ENCODE measurements around the gene KCTD15.

KCTD15 gene

DNA sequence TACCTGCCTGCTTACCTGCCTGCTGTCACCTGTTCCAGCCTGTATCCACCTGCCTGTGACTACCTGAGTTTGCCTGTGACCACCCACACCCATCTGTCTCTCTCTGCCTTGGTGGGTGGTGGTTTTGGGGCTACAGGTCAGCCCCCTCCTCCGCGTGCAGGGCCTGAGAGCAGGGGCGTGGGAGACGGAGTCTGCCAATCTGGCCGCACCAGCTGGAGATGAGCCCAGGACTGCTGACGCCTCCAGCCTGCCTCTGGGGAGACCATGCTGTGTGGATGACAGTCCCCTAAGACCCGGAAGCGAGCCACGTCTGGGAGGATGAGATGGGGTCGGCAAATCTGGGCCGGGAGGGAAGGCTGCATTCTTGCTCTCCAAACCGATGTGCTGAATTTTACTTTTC lies 15.9 kb upstream of the KCTD15 start:
- peaks cover 73% of the 10 kb centered on the region for H3K27me3 ChIP-seq (replicated peaks; ENCODE audit: control insufficient read depth, insufficient read depth, low read length)

DNA sequence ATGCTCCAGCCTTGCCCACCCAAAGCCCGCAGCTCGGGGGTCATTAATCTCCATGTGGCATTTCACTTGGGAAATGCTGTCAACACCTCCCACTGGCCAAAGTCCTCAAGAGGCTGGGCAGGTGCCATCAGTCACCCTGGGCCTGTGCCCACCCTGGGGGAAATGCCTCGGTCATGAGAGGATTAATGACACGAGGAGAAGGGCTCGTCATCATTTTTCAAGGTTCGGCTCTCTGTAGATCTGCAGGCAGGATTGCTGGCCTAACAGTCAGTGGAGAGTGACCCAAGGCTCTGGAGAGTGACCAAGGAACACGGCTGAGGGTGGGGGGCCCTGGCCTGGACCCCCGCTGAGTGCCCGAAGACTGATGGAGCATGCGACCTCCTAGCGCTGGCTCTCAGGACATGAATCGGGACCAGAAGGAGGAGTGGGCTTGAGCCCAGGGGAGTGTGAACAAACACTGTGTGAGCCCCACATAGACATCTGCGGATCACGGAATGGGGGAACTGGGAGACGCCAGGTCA lies 15.2 kb upstream of the KCTD15 start:
- Histone ChIP-seq H3K9me3 (ENCODE audit: control insufficient read depth, low read length) (peaks cover 3% of the 10 kb centered on the region), H3K4me1 (ENCODE audit: control insufficient read depth, insufficient read depth, low read length) (peaks cover 6% of the 10 kb centered on the region), H3K36me3 (ENCODE audit: control insufficient read depth, insufficient read depth, low read length, severe bottlenecking) (no peaks in the 10 kb centered on the region), H3K4me3 (ENCODE audit: low read length) (no peak overlapping the region), H3K27me3 (replicated peaks; ENCODE audit: control insufficient read depth, insufficient read depth, low read length) (peaks cover 74% of the 10 kb centered on the region), H3K9ac (ENCODE audit: low read length) (no peak overlapping the region)
- DNase-seq (ENCODE audit: low read depth): no peak

More for the DNA sequence above, 15.9 kb upstream of the KCTD15 start:
- Histone ChIP-seq H3K9ac (ENCODE audit: low read length) (no peak overlapping the region), H3K9me3 (ENCODE audit: control insufficient read depth, low read length) (peaks cover 3% of the 10 kb centered on the region), H3K36me3 (ENCODE audit: control insufficient read depth, insufficient read depth, low read length, severe bottlenecking) (no peaks in the 10 kb centered on the region), H3K4me1 (ENCODE audit: control insufficient read depth, insufficient read depth, low read length) (peaks cover 6% of the 10 kb centered on the region), H3K4me3 (ENCODE audit: low read length) (peak overlapping the region; percentile 27)
- no peak for DNase-seq (ENCODE audit: low read depth)

DNA sequence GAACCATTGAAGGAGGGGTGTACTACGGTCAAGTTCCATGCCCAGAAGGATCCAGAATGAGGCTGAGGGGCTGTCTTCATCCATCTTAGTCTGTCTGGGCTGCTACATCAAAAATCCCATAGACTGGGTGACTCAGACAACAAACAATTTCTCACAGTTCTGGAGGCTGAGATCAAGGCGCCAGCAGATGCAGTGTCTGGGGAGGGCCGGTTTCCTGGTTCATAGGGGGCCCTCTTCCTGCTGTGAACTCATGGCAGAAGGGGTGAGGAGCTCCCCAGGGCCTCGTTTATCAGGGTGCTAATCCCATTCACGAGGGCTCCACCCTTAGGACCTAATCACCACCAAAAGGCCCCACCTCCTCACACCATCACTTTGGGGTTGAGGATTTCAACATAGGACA lies 14.7 kb upstream of the KCTD15 start:
- H3K4me1 ChIP-seq (ENCODE audit: control insufficient read depth, insufficient read depth, low read length): peaks cover 6% of the 10 kb centered on the region
- H3K9me3 ChIP-seq (ENCODE audit: control insufficient read depth, low read length): peaks cover 3% of the 10 kb centered on the region
- no peak for DNase-seq (ENCODE audit: low read depth)
- peaks cover 79% of the 10 kb centered on the region for H3K27me3 ChIP-seq (replicated peaks; ENCODE audit: control insufficient read depth, insufficient read depth, low read length)
- no peak overlapping the region for H3K9ac ChIP-seq (ENCODE audit: low read length)
- no peak overlapping the region for H3K4me3 ChIP-seq (ENCODE audit: low read length)
- no peaks in the 10 kb centered on the region for H3K36me3 ChIP-seq (ENCODE audit: control insufficient read depth, insufficient read depth, low read length, severe bottlenecking)

DNA sequence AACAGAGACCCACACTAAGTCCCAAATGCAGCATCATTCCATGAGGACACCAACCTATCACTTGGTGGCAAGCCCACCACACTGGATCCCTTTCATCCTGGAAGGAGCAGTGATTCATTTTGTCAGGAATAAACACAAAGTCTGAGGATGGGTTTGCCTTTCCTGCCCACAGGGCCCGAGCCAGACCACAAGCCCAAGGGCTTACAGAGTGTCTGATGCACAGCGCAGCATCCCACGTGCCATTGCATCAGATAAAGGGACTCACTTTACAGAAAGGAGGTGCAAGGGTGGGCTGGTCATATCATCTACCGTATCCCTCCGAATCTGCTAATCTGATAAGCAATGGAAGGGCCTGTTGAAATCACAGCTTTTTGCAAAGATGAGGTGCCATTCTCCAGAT lies 12.2 kb upstream of the KCTD15 start:
- H3K4me3 ChIP-seq (ENCODE audit: low read length): no peak overlapping the region
- peaks cover 79% of the 10 kb centered on the region for H3K27me3 ChIP-seq (replicated peaks; ENCODE audit: control insufficient read depth, insufficient read depth, low read length)
- H3K9me3 ChIP-seq (ENCODE audit: control insufficient read depth, low read length): peaks cover 3% of the 10 kb centered on the region
- no peak overlapping the region for H3K9ac ChIP-seq (ENCODE audit: low read length)
- no peaks in the 10 kb centered on the region for H3K36me3 ChIP-seq (ENCODE audit: control insufficient read depth, insufficient read depth, low read length, severe bottlenecking)
- peaks cover 6% of the 10 kb centered on the region for H3K4me1 ChIP-seq (ENCODE audit: control insufficient read depth, insufficient read depth, low read length)
- DNase-seq (ENCODE audit: low read depth): no peak

DNA sequence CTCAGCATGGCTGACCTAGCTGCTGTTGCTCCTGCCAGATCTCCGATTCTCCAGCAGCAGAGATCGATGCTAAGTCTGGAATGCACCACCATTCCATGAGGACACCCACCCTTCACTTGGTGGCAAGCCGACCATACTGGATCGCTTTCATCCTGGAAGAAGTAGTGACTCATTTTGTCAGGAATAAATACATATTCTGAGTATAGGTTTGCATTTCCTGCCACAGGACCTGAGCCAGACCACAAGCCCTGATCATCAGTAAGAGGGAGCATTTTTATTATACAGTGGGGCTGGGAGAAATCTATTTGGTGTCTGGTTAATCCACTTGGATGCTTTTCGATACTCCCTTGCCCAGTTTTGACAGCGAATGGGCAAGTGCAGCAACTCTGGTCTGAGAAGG lies 10.9 kb upstream of the KCTD15 start:
- Histone ChIP-seq H3K9me3 (ENCODE audit: control insufficient read depth, low read length) (peaks cover 3% of the 10 kb centered on the region), H3K9ac (ENCODE audit: low read length) (no peak overlapping the region), H3K27me3 (replicated peaks; ENCODE audit: control insufficient read depth, insufficient read depth, low read length) (peaks cover 76% of the 10 kb centered on the region), H3K36me3 (ENCODE audit: control insufficient read depth, insufficient read depth, low read length, severe bottlenecking) (no peaks in the 10 kb centered on the region), H3K4me3 (ENCODE audit: low read length) (no peak overlapping the region), H3K4me1 (ENCODE audit: control insufficient read depth, insufficient read depth, low read length) (peaks cover 4% of the 10 kb centered on the region)
- no peak for DNase-seq (ENCODE audit: low read depth)

DNA sequence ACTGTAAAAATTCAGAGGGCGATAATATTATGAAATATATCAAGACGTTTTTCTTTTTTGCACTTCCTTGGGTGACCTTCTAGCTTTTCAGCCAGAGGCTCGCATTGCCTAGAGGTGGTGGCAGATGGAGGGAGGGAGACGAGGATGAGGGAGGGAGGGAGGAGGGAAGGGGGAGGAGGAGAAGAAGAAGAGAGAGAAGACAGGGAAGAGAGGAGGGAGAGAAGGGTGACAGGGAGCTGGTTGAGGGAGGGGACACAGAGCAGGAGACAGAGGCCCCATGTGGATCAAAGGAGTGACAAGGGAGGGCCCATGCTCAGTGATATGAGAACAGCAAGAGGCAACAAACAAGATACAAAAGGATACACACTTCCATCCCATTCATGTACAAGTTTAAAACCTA lies 8.0 kb upstream of the KCTD15 start:
- no peak overlapping the region for H3K9ac ChIP-seq (ENCODE audit: low read length)
- DNase-seq (ENCODE audit: low read depth): no peak
- H3K4me1 ChIP-seq (ENCODE audit: control insufficient read depth, insufficient read depth, low read length): no peaks in the 10 kb centered on the region
- peaks cover 79% of the 10 kb centered on the region for H3K27me3 ChIP-seq (replicated peaks; ENCODE audit: control insufficient read depth, insufficient read depth, low read length)
- no peaks in the 10 kb centered on the region for H3K9me3 ChIP-seq (ENCODE audit: control insufficient read depth, low read length)
- no peak overlapping the region for H3K4me3 ChIP-seq (ENCODE audit: low read length)
- H3K36me3 ChIP-seq (ENCODE audit: control insufficient read depth, insufficient read depth, low read length, severe bottlenecking): no peaks in the 10 kb centered on the region

DNA sequence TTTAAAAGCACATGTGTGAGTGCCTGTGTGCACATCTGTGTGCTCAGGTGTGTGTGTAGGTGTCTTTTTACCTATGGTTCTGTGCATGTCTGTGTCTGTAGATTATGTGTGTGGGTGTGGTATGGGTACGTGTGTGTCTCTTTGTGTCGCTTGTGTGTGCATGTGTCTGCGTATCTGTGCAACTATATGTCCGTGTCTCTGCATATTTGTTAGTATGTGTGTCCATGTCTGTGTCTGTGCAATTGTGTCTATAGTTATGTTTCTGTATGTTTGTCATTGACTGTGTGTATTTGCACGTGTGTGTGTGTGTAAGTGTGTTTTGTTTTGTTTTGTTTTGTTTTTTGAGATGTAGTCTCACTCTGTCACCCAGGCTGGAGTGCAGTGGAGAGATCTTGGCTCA lies 7.3 kb upstream of the KCTD15 start:
- no peak for DNase-seq (ENCODE audit: low read depth)
- Histone ChIP-seq H3K27me3 (replicated peaks; ENCODE audit: control insufficient read depth, insufficient read depth, low read length) (peaks cover 75% of the 10 kb centered on the region), H3K4me1 (ENCODE audit: control insufficient read depth, insufficient read depth, low read length) (no peaks in the 10 kb centered on the region), H3K36me3 (ENCODE audit: control insufficient read depth, insufficient read depth, low read length, severe bottlenecking) (no peaks in the 10 kb centered on the region), H3K9me3 (ENCODE audit: control insufficient read depth, low read length) (no peaks in the 10 kb centered on the region), H3K9ac (ENCODE audit: low read length) (no peak overlapping the region), H3K4me3 (ENCODE audit: low read length) (no peak overlapping the region)

DNA sequence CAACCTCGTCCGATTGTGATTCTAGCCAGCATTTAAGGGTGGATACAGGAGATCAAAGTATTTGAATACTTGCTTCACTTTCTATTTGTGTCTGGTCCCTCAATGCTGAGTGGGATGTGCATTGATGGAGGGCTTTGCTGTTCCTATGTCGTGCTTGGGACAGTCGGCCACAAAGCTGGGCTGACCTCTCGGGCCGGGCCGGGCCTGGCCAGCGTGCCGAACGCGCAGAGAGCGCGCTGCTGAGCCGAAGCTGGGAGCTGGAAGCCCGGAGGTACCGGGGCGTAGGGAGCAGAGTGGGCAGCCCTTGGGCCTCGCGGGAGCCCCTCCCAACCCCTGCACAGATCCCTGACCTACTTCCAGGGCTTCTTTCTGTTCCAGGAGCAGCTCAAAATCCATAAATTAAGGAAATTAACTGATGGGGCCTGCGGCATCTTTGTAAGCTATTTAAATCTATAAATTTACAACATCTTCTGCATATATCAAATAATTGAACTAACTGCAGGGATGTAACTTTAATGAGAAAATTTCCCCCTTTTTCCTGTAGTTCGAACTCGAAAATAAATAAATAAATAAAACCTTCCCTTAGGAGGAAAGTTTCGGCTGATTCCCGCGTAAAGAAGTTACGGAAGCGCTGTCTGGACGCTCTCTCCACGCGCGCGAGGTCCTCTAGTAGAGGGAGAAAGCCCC lies 1.8 kb upstream of the KCTD15 start:
- Histone ChIP-seq H3K4me1 (ENCODE audit: control insufficient read depth, insufficient read depth, low read length) (peaks cover 2% of the 10 kb centered on the region), H3K9me3 (ENCODE audit: control insufficient read depth, low read length) (no peaks in the 10 kb centered on the region), H3K36me3 (ENCODE audit: control insufficient read depth, insufficient read depth, low read length, severe bottlenecking) (no peaks in the 10 kb centered on the region), H3K9ac (ENCODE audit: low read length) (peak overlapping the region; percentile 12), H3K27me3 (replicated peaks; ENCODE audit: control insufficient read depth, insufficient read depth, low read length) (peaks cover 43% of the 10 kb centered on the region), H3K4me3 (ENCODE audit: low read length) (peak overlapping the region; percentile 76)
- DNase-seq (ENCODE audit: low read depth): peak; percentile 24

DNA sequence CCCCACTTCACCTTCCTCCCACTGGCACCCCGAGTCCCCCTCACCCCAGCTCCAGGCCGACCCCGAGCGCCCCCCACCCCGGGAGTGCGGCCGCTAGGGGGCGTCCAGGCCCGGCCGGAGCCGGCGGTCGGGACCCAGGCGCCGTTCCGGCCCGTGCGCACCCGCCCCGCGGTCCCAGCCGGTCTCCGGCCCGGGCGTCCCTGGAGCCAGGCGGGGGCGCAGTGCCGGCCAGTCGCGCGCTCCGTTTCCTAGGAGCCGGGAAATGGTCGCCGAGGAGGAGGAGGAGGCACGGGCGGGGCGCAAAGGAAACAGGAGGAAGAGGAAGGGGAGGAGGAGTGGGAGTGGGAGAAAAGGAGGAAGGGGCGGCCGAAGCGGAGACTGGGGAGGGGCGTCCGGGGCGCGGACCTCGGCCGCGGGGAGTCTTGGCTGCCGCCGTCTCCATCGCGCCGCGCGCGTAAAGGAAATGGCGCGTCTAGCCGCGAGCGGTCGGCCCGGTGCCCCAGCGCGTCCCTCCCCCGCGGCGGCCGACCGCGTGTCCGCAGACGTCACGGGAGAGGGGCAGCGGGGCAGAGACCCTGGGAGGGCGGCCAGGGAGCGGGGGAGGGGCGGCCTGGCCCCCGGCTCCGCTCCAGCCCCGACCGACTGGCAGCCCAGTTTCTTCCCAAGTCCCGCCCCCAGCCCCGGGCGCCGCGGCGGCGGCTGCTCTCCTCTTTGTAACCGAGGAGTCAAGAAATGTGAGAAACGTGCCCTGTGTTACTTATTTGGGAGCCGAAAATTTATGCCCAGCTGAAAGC lies 1.1 kb upstream of the KCTD15 start:
- Histone ChIP-seq H3K9me3 (ENCODE audit: control insufficient read depth, low read length) (no peaks in the 10 kb centered on the region), H3K4me3 (ENCODE audit: low read length) (peak overlapping the region; percentile 76), H3K4me1 (ENCODE audit: control insufficient read depth, insufficient read depth, low read length) (peaks cover 2% of the 10 kb centered on the region), H3K9ac (ENCODE audit: low read length) (peak overlapping the region; percentile 67), H3K27me3 (replicated peaks; ENCODE audit: control insufficient read depth, insufficient read depth, low read length) (peaks cover 39% of the 10 kb centered on the region), H3K36me3 (ENCODE audit: control insufficient read depth, insufficient read depth, low read length, severe bottlenecking) (no peaks in the 10 kb centered on the region)
- peak; percentile 95 for DNase-seq (ENCODE audit: low read depth)

DNA sequence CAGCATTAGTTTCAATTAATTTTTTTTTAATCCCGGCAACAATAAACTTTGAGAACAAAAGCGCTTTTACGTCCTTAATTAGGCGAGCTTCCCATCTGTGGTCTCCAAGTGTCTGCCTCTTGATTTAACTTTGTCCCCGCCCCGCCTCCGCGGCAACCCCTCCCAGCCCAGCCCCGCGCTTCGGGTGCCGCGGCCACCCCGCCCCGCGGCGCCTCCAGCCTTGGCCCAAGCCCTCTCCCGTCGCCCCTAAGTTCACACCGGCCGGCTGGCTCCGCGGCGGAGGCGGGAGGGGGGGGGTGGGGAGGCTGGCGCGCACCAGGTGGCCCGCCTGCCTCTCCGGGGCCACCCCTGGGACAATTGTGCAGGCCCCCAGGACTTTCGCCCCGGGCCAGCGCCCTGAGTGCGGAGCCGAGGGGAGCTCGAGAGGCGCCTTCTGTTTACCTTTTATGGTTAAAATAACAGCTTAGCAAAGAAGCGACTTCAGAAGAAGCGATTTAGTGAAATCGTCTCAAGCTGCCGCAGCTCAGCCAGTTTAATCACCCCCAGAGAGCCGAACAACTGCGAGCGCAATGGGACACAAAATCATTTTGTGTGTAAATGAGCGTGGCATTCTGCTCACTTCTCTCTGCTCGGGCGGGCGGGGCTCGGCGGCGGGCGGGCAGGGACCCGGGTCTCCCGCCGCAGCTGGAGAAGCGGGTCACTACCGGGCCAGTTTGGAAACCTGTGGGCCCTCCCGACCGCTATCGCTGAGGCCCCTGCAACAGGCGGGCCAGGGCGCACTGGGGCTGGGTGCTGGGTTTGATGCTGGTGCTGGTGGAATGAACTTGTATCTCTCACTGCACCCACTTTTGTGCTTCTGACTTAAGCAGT lies 1.4 kb downstream of the KCTD15 start:
- Histone ChIP-seq H3K9ac (ENCODE audit: low read length) (no peak overlapping the region), H3K27me3 (replicated peaks; ENCODE audit: control insufficient read depth, insufficient read depth, low read length) (peaks cover 18% of the 10 kb centered on the region), H3K4me3 (ENCODE audit: low read length) (peak overlapping the region; percentile 72), H3K4me1 (ENCODE audit: control insufficient read depth, insufficient read depth, low read length) (peaks cover 2% of the 10 kb centered on the region), H3K9me3 (ENCODE audit: control insufficient read depth, low read length) (no peaks in the 10 kb centered on the region), H3K36me3 (ENCODE audit: control insufficient read depth, insufficient read depth, low read length, severe bottlenecking) (no peaks in the 10 kb centered on the region)
- peak; percentile 71 for DNase-seq (ENCODE audit: low read depth)

DNA sequence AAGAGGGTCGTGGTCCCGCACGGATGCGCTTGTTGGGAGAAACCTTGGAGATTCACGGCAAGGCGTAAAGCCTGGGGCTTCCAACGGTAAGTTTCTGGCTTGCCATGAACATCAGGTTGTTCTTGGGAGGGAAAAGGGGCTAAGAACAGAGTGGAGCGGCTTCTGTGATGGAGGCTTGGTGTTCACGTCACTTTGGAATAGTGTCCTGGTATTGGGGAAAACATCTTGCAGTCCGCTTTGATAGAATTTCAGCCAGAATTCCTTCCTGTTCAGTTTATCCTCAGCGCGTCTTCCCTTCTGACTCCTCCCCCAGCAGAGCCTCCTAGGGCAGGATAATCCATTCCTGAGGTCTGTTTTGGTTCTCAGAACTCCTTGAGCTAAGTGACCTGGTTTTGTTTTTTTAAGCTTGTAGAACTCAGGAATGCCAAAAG lies 2.0 kb downstream of the KCTD15 start:
- H3K9ac ChIP-seq (ENCODE audit: low read length): no peak overlapping the region
- no peaks in the 10 kb centered on the region for H3K36me3 ChIP-seq (ENCODE audit: control insufficient read depth, insufficient read depth, low read length, severe bottlenecking)
- no peaks in the 10 kb centered on the region for H3K9me3 ChIP-seq (ENCODE audit: control insufficient read depth, low read length)
- DNase-seq (ENCODE audit: low read depth): peak; percentile 48
- H3K27me3 ChIP-seq (replicated peaks; ENCODE audit: control insufficient read depth, insufficient read depth, low read length): peaks cover 11% of the 10 kb centered on the region
- H3K4me3 ChIP-seq (ENCODE audit: low read length): no peak overlapping the region
- H3K4me1 ChIP-seq (ENCODE audit: control insufficient read depth, insufficient read depth, low read length): peaks cover 2% of the 10 kb centered on the region
